Measurements from ENCODE around the gene SLC9B1. TPM values are rescaled to one million over a fixed set of nuclear protein-coding genes. Genes with fewer than 3 reads are reported as not detected.
"Not testable (repeated sequence)": the region's sequence is repeated elsewhere in the genome, so short reads cannot be mapped to it uniquely, and the experiment has no call there.

The SLC9B1 gene
- total RNA-seq, 2 donors from 2014 or later: 0.43 TPM; not detected in 1

- no peak for DNase-seq (ENCODE audit: low spot score)
- no peak for ATAC-seq
- no peaks in the 10 kb centered on the region for H3K9me3 Mint-ChIP-seq
- no peaks in the 10 kb centered on the region for H3K4me1 Mint-ChIP-seq (ENCODE audit: low read depth in 2 of 2)
- H3K4me3 Mint-ChIP-seq: no peak overlapping the region
- no peaks in the 10 kb centered on the region for H3K27me3 Mint-ChIP-seq
- H3K27ac Mint-ChIP-seq: no peak overlapping the region
- peaks cover 5% of the 10 kb centered on the region for H3K36me3 Mint-ChIP-seq
Observed at GRCh38 chr4:103029300-103029699, 9.8 kb upstream of the SLC9B1 start.

GRCh38 chr4:103026868-103027267 lies 7.4 kb upstream of the SLC9B1 start:
- no peaks in the 10 kb centered on the region for H3K9me3 Mint-ChIP-seq
- peaks cover 5% of the 10 kb centered on the region for H3K36me3 Mint-ChIP-seq
- ATAC-seq: no peak
- H3K27me3 Mint-ChIP-seq: no peaks in the 10 kb centered on the region
- H3K4me1 Mint-ChIP-seq (ENCODE audit: low read depth in 2 of 2): no peaks in the 10 kb centered on the region
- H3K27ac Mint-ChIP-seq: no peak overlapping the region
- no peak for DNase-seq (ENCODE audit: low spot score)
- H3K4me3 Mint-ChIP-seq: no peak overlapping the region

GRCh38 chr4:103024996-103025395 lies 5.5 kb upstream of the SLC9B1 start:
- no peaks in the 10 kb centered on the region for H3K9me3 Mint-ChIP-seq
- DNase-seq (ENCODE audit: low spot score) (no peak), ATAC-seq (no peak)
- peaks cover 1 to 5% of the 10 kb centered on the region in 2 donors for H3K4me1 Mint-ChIP-seq (ENCODE audit: low read depth in 2 of 2)
- H3K4me3 Mint-ChIP-seq: no peak overlapping the region
- peaks cover 5% of the 10 kb centered on the region for H3K36me3 Mint-ChIP-seq
- no peaks in the 10 kb centered on the region for H3K27me3 Mint-ChIP-seq
- no peak overlapping the region for H3K27ac Mint-ChIP-seq

GRCh38 chr4:103021120-103021519 lies 1.6 kb upstream of the SLC9B1 start:
- Mint-ChIP-seq H3K9me3 (no peaks in the 10 kb centered on the region), H3K4me1 (ENCODE audit: low read depth in 2 of 2) (peaks cover 9 to 14% of the 10 kb centered on the region in 2 donors), H3K27ac (peak overlapping the region in 1 of 2 donors; percentile 92), H3K4me3 (peak overlapping the region; percentile 91), H3K27me3 (no peaks in the 10 kb centered on the region), H3K36me3 (peaks cover 5% of the 10 kb centered on the region)
- DNase-seq (ENCODE audit: low spot score): no peak
- ATAC-seq: no peak

GRCh38 chr4:103018391-103019307 lies 856 bp downstream of the SLC9B1 start:
- H3K27me3 Mint-ChIP-seq: no peaks in the 10 kb centered on the region
- no peaks in the 10 kb centered on the region for H3K36me3 Mint-ChIP-seq
- H3K4me1 Mint-ChIP-seq (ENCODE audit: low read depth in 2 of 2): peaks cover 9 to 14% of the 10 kb centered on the region in 2 donors
- ATAC-seq (no peak), DNase-seq (ENCODE audit: low spot score) (no peak)
- H3K4me3 Mint-ChIP-seq: peak overlapping the region; percentile 91
- H3K27ac Mint-ChIP-seq: peak overlapping the region; percentile 90 to 92
- H3K9me3 Mint-ChIP-seq: no peaks in the 10 kb centered on the region

- H3K27me3 Mint-ChIP-seq: no peaks in the 10 kb centered on the region
- H3K27ac Mint-ChIP-seq: peak overlapping the region in 1 of 2 donors; percentile 28
- H3K4me3 Mint-ChIP-seq: no peak overlapping the region
- no peaks in the 10 kb centered on the region for H3K9me3 Mint-ChIP-seq
- DNase-seq (ENCODE audit: low spot score) (no peak), ATAC-seq (no peak)
- H3K36me3 Mint-ChIP-seq: no peaks in the 10 kb centered on the region
- H3K4me1 Mint-ChIP-seq (ENCODE audit: low read depth in 2 of 2): peaks cover 0 to 2% of the 10 kb centered on the region in 2 donors
Observed at GRCh38 chr4:103012551-103012950, 7.0 kb downstream of the SLC9B1 start.

GRCh38 chr4:103012060-103012459 lies 7.4 kb downstream of the SLC9B1 start:
- H3K27me3 Mint-ChIP-seq: no peaks in the 10 kb centered on the region
- H3K36me3 Mint-ChIP-seq: no peaks in the 10 kb centered on the region
- H3K9me3 Mint-ChIP-seq: no peaks in the 10 kb centered on the region
- H3K4me3 Mint-ChIP-seq: no peak overlapping the region
- H3K4me1 Mint-ChIP-seq (ENCODE audit: low read depth in 2 of 2): peaks cover 0 to 2% of the 10 kb centered on the region in 2 donors
- peak overlapping the region in 1 of 2 donors; percentile 28 for H3K27ac Mint-ChIP-seq
- DNase-seq (ENCODE audit: low spot score) (no peak), ATAC-seq (no peak)

- peaks cover 0 to 2% of the 10 kb centered on the region in 2 donors for H3K4me1 Mint-ChIP-seq (ENCODE audit: low read depth in 2 of 2)
- no peaks in the 10 kb centered on the region for H3K27me3 Mint-ChIP-seq
- H3K4me3 Mint-ChIP-seq: no peak overlapping the region
- H3K9me3 Mint-ChIP-seq: no peaks in the 10 kb centered on the region
- DNase-seq (ENCODE audit: low spot score) (no peak), ATAC-seq (peak; percentile 17 to 36)
- no peaks in the 10 kb centered on the region for H3K36me3 Mint-ChIP-seq
- H3K27ac Mint-ChIP-seq: peak overlapping the region in 1 of 2 donors; percentile 28
Observed at GRCh38 chr4:103011378-103012025, 8.0 kb downstream of the SLC9B1 start.

- Mint-ChIP-seq H3K9me3 (no peaks in the 10 kb centered on the region), H3K27me3 (peaks cover 2 to 7% of the 10 kb centered on the region in 2 donors), H3K4me1 (ENCODE audit: low read depth in 2 of 2) (peaks cover 0 to 2% of the 10 kb centered on the region in 2 donors), H3K36me3 (no peaks in the 10 kb centered on the region), H3K27ac (no peak overlapping the region), H3K4me3 (no peak overlapping the region)
- DNase-seq (ENCODE audit: low spot score) (no peak), ATAC-seq (no peak)
Observed at GRCh38 chr4:103010804-103011203, 8.7 kb downstream of the SLC9B1 start.

- H3K9me3 Mint-ChIP-seq: no peaks in the 10 kb centered on the region
- peak; percentile 73 to 80 for ATAC-seq
- no peaks in the 10 kb centered on the region for H3K36me3 Mint-ChIP-seq
- no peak overlapping the region for H3K4me3 Mint-ChIP-seq
- H3K27me3 Mint-ChIP-seq: peaks cover 3 to 19% of the 10 kb centered on the region in 2 donors
- H3K4me1 Mint-ChIP-seq (ENCODE audit: low read depth in 2 of 2): peaks cover 0 to 2% of the 10 kb centered on the region in 2 donors
- H3K27ac Mint-ChIP-seq: no peak overlapping the region
- no peak for DNase-seq (ENCODE audit: low spot score)
Observed at GRCh38 chr4:103008875-103009729, 10.4 kb downstream of the SLC9B1 start.

- Mint-ChIP-seq H3K27me3 (peaks cover 3 to 25% of the 10 kb centered on the region in 2 donors), H3K27ac (no peak overlapping the region), H3K9me3 (no peaks in the 10 kb centered on the region), H3K4me3 (no peak overlapping the region), H3K36me3 (no peaks in the 10 kb centered on the region), H3K4me1 (ENCODE audit: low read depth in 2 of 2) (no peaks in the 10 kb centered on the region)
- ATAC-seq (no peak), DNase-seq (ENCODE audit: low spot score) (no peak)
Observed at GRCh38 chr4:103002551-103002950, 17.0 kb downstream of the SLC9B1 start.

- DNase-seq (ENCODE audit: low spot score) (no peak), ATAC-seq (no peak)
- Mint-ChIP-seq H3K4me3 (no peak overlapping the region), H3K9me3 (no peaks in the 10 kb centered on the region), H3K4me1 (ENCODE audit: low read depth in 2 of 2) (no peaks in the 10 kb centered on the region), H3K27ac (no peak overlapping the region), H3K36me3 (peaks cover 6% of the 10 kb centered on the region), H3K27me3 (no peaks in the 10 kb centered on the region)
Observed at GRCh38 chr4:102994803-102995202, 24.7 kb downstream of the SLC9B1 start.

- H3K27me3 Mint-ChIP-seq; ATAC-seq; H3K4me1 Mint-ChIP-seq (ENCODE audit: low read depth in 2 of 2); H3K4me3 Mint-ChIP-seq; DNase-seq (ENCODE audit: low spot score); H3K36me3 Mint-ChIP-seq; H3K9me3 Mint-ChIP-seq; H3K27ac Mint-ChIP-seq: not testable (repeated sequence)
Observed at GRCh38 chr4:102993985-102994384, 25.5 kb downstream of the SLC9B1 start.

Measured in natural killer cell treated with Interleukin-12 subunit alpha and Interleukin-12 subunit beta and Interleukin-15 and Interleukin-18, amount 100 ng/mL, for 72 hours (primary cell).